HG03558 (cell line): ENCODE data around the gene POLR2H.

Experiments used
- ATAC-seq: cut with Tn5 transposase; IDR thresholded peaks from one replicate; pipeline ENCODE4 v1.9.1; 2021; ENCODE audit warnings: moderate number of reproducible peaks; ENCODE audit not compliant: unreplicated experiment; ENCODE audit errors: extremely low read depth

POLR2H gene

GRCh38 chr3:184361532-184361931 lies at the start of gene POLR2H, which contains the start of gene CLCN2:
Gene POLR2H (plus strand): TSS chr3:184361710. CDS start chr3:184363493, 1,783 bp downstream.
Gene CLCN2 (minus strand): TSS chr3:184361605. CDS start chr3:184361479, 126 bp downstream.
- ATAC-seq: no peak

DNA sequence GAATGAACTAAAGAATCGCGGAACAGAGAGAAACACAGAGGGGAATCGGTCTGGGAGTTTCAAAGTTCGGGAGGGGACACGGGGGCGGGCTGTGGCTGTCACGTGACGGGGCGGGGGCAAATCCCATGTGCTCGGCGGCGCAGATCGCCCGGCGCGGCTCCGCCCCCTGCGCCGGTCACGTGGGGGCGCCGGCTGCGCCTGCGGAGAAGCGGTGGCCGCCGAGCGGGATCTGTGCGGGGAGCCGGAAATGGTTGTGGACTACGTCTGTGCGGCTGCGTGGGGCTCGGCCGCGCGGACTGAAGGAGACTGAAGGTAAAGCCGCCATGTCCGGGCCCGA lies 47.2 kb upstream of the POLR2H start, which contains the start of gene EIF4G1:
Gene EIF4G1, plus strand, starts transcription at position 244 of the 337 bp plus-strand sequence. CDS start 1,191 bp downstream, outside the sequence.
- peak; percentile 77 for ATAC-seq

DNA sequence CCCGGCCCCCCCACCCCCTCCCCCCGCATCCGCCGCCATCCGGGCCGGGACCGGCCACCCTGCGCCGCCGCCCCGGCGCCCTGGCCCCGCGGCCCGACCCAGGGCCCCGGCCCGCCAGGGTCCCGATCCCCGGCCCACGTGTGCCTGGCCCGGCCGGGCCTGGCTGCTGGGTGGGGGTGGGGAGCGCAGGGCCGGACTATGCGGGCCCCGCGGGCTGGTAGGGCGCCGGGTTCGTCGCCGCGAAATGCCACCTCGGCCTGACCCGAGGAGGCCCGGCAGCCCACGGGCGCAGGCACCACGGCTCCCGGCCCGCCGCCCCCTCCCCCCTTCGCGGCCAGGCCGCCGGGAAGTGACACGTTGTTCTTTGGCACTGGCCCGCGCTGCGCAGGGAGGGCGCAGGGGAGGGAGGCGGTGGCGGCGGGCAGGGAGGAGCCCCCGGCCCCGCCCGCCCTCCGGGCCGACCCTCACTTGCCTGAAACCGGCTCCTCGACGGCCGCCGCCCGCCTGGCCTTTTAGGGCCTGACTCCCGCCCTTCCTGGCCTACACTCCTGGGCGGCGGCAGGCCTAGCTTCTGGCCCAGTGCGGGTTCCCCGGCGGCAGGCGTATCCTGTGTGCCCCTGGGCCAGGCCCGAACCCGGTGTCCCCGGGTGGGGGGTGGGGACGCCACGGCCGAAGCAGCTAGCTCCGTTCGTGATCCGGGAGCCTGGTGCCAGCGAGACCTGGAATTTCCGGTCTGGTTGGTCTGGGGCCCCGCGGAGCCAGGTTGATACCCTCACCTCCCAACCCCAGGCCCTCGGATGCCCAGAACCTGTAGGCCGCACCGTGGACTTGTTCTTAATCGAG lies 46.6 kb upstream of the POLR2H start:
- peak; percentile 19 for ATAC-seq

- ATAC-seq: no peak
These were observed 46.0 kb upstream of the POLR2H start for GRCh38 chr3:184315543-184315867.

DNA sequence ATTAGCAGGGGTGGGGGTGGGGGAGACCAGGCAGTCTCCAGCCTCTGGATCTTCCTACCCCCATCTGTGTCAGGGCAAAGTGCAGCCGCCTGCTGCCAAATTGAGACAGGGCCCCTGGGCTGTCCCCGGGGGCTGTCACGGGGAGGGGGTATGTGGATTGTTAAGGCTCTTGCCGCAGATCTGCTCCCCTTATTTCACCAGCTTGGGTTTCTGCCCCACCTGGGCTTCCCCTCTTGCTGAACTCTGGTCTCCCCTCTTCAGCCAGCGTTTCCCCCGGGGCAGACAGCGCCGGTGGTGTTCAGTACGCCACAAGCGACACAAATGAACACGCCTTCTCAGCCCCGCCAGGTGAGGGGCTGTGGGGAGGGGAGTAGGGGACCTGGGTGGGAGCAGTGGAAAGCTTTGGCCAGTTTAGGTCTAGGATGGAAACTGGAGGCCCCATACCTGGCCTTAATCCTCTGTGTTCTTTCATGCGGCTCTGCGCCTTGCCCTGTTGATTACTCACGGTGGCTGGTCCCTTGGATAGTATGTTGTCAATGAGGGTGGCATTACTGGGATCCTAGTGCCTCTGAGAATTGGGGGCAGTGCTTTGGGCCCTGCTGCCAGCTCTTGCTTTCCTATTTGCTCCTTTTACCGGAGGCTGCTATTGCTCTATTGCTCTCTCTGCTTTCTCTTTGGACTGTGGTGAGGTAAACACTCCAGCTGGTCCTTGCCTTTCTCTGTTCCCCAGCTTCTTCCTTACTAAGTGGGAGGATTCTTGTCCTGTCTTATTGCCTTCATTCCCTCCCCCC lies 45.4 kb upstream of the POLR2H start:
- ATAC-seq: no peak

GRCh38 chr3:184316792-184317191 lies 44.7 kb upstream of the POLR2H start:
- ATAC-seq: no peak

GRCh38 chr3:184317201-184317600 lies 44.3 kb upstream of the POLR2H start:
- no peak for ATAC-seq

DNA sequence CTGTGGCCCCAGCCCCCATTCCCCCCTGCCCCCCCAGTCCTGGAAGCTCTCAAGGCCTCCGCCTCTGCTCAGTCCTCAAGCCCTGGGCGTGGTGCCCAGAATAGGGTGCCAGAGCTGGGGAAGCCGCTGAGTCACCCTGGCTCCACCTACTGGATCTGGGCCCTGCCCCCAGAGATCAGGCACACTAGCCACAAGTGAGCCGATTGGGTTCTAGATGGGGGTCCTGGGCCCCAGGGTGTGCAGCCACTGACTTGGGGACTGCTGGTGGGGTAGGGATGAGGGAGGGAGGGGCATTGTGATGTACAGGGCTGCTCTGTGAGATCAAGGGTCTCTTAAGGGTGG lies 41.4 kb upstream of the POLR2H start:
- no peak for ATAC-seq

DNA sequence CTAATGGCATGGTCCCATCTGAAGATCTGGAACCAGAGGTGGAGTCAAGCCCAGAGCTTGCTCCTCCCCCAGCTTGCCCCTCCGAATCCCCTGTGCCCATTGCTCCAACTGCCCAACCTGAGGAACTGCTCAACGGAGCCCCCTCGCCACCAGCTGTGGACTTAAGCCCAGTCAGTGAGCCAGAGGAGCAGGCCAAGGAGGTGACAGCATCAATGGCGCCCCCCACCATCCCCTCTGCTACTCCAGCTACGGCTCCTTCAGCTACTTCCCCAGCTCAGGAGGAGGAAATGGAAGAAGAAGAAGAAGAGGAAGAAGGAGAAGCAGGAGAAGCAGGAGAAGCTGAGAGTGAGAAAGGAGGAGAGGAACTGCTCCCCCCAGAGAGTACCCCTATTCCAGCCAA lies 39.8 kb upstream of the POLR2H start:
- no peak for ATAC-seq

DNA sequence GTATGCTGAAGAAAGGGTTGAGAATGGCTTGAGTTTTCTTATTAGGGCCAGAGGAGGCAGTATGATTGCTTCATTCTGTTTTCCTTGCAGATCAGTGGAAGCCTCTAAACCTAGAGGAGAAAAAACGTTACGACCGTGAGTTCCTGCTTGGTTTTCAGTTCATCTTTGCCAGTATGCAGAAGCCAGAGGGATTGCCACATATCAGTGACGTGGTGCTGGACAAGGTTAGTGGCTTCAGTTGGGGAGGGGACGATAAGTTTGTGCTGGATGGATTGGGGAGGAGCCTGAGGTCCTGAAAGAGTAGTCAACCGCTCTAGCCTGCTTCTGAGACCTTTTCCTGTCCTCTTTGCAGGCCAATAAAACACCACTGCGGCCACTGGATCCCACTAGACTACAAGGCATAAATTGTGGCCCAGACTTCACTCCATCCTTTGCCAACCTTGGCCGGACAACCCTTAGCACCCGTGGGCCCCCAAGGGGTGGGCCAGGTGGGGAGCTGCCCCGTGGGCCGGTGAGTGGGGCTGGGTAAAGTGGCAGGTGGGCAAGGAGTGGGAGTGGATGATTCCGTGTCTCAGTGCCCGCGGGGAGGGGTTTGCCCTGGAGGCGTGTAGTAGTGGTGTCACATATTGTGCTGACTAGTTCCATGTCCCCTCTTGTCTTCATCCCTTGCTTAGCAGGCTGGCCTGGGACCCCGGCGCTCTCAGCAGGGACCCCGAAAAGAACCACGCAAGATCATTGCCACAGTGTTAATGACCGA lies 38.6 kb upstream of the POLR2H start:
- no peak for ATAC-seq

GRCh38 chr3:184323696-184324095 lies 37.8 kb upstream of the POLR2H start:
- no peak for ATAC-seq

- ATAC-seq: no peak
These were observed 36.2 kb upstream of the POLR2H start for GRCh38 chr3:184325269-184325668.

GRCh38 chr3:184325715-184326369 lies 35.7 kb upstream of the POLR2H start:
- no peak for ATAC-seq

DNA sequence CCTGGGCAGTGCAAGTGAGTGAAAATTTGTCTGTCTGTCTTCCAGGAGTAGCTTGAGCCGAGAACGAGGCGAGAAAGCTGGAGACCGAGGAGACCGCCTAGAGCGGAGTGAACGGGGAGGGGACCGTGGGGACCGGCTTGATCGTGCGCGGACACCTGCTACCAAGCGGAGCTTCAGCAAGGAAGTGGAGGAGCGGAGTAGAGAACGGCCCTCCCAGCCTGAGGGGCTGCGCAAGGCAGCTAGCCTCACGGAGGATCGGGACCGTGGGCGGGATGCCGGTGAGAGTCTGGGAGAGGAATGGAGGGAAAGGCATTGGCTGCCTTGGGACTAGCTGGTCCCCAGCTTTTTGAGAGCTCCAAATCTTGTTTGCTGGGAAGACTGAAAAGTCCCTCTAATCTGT lies 34.3 kb upstream of the POLR2H start:
- ATAC-seq: no peak

DNA sequence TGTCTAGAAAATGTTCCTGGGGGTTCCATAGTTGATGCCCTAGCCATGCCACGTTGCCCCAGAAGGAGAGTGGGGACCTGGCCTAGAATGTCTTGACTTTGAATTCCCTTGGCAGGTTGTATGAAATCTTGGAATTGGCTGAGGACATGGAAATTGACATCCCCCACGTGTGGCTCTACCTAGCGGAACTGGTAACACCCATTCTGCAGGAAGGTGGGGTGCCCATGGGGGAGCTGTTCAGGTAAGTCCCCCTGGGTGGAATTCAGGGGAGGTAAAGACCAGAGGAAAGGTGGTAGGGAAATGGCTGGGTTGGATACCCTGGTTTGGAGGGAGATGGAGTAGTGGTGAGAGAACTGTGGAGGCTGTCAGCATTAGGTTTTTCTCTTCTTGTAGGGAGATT lies 33.0 kb upstream of the POLR2H start:
- no peak for ATAC-seq

- no peak for ATAC-seq
These were observed 29.0 kb upstream of the POLR2H start for GRCh38 chr3:184332370-184333090.

DNA sequence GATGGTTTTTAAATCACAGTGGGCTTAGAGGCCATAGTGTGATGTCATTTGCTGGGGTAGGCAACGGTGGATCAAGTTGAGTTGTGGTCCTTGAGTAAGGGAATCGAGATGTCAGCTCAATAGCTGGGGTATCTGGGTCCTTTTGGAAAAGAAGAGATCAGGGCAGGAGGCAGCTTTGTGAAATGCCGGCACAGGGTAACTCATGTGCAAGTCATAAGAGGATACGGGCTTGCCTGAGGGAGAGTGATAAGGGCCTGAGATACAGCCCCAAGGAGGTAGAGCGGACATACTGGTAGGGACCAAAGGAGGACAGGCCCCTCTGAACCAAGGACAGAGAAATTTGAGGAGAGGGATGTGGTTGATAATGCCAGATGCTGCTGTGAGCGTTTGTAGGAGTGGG lies 28.3 kb upstream of the POLR2H start:
- no peak for ATAC-seq

GRCh38 chr3:184333700-184334099 lies 27.8 kb upstream of the POLR2H start:
- ATAC-seq: no peak

DNA sequence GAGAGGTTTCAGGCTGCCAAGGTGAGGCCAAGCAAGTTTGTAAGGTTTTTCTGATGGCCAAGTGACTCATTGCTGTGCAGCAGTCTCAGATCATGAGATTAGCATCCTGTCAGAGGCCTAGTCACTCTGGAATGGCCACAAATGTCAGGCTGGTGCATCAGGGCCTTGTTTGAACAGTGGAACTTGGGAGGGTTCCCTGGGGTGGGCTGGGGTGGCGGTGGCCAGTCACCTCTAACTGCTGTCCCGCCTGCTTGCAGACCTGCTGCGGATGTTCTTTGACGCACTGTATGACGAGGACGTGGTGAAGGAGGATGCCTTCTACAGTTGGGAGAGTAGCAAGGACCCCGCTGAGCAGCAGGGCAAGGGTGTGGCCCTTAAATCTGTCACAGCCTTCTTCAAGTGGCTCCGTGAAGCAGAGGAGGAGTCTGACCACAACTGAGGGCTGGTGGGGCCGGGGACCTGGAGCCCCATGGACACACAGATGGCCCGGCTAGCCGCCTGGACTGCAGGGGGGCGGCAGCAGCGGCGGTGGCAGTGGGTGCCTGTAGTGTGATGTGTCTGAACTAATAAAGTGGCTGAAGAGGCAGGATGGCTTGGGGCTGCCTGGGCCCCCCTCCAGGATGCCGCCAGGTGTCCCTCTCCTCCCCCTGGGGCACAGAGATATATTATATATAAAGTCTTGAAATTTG lies 26.9 kb upstream of the POLR2H start:
- no peak for ATAC-seq
